ENCODE data around the gene TSC22D2.

- no peak for TF ChIP-seq CTCF (IDR thresholded peaks at IDR 0.05; ENCODE audit: low read depth, low read length)
- no peak for TF ChIP-seq EZH2phosphoT487 (IDR thresholded peaks at IDR 0.05; ENCODE audit: low read depth)
Observed at GRCh38 chr3:150479370-150479769, 71.3 kb downstream of the TSC22D2 start.

All from OCI-LY3 (cell line).